ENCODE data around the gene ATP7A.
"Not testable (repeated sequence)": the region's sequence is repeated elsewhere in the genome, so short reads cannot be mapped to it uniquely, and the experiment has no call there.

ATP7A gene

GRCh38 chrX:78037881-78038280 is 127.4 kb downstream of the ATP7A start:
- no peak for DNase-seq (ENCODE audit: low spot score)

DNA sequence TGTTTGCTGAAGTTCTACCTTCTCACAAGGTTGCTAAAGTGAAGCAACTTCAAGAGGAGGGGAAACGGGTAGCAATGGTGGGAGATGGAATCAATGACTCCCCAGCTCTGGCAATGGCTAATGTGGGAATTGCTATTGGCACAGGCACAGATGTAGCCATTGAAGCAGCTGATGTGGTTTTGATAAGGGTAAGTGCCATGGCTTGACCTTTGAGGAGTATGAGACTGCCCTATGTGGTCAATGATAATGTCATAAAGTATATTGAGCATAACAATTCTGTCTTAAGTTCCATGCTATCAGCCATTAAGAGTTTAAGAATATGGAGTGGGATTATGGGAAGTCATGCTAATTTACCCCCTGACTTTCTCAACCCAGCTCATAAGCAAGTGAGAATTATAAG is 132.1 kb downstream of the ATP7A start:
- DNase-seq (ENCODE audit: low spot score), result no peak

DNA sequence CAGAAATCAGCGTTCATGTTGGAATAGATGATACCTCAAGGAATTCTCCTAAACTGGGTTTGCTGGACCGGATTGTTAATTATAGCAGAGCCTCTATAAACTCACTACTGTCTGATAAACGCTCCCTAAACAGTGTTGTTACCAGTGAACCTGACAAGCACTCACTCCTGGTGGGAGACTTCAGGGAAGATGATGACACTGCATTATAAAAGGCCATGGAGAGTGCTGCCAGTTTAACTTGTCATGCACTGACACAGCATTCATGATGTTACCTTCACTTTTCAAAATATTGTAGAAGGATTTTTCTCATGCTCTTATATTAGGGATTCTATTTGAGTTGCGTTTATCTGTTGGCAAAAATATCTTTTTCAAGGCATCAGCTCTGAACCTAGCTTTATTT is 135.9 kb downstream of the ATP7A start:
- no peak for DNase-seq (ENCODE audit: low spot score)

DNA sequence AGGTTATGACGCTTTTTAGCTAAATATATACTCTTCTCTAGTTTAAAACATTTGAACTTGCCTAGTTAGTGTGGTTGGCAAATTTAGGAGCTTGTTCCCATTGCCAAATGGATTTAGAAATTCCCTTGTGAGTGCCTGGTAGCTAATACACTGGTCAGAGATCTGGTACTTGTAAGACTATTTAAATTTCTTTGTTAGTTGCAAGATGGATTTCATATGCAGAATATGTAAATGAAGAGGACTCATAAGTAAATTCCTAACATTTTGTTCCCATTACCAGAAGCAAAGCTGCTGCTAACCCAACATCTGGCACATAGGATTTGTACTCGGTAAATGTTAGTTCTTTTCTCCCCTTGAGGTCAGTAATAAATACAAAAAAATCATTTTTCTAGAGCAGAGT is 137.6 kb downstream of the ATP7A start:
- DNase-seq (ENCODE audit: low spot score), result no peak

DNA sequence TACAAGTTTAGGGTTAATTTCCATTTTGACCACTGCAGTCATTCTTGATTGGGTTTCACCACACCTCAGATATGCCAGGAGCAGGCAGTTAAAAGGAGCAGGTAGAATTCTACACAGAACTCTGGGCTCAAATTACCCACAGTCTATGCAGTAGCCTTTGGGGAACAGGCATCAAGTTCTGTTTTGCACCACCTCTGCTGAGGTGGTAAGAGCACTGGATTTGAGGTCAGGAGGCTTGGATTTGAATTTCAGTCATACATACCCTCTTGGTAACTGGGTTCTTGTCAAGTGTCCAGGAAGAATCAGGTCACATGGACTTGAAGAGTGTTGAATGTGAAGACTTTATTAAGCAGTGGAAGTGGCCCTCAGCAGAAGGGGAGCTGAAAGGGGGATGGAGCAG is 153.2 kb downstream of the ATP7A start:
- no peak for DNase-seq (ENCODE audit: low spot score)

DNA sequence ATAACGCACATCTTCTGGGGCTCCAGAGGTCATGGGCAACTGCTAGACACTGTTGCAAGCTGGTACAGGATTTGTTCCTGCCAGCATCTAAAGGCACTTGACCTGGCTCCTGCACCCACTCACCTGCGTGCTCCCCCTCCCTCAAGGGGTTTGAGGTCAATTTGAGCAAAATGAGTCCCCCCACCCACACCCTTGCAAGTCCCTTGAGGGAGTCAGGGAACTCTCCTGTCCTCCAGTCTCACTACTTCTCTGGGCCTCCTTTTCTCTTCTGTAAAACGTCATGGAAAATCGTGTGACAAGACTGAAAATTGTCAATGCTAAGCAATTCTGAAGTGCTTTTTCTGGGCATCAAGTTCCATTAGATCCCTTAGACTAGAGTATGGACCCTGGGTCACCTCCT is 153.7 kb downstream of the ATP7A start:
- DNase-seq (ENCODE audit: low spot score), result no peak

- DNase-seq (ENCODE audit: low spot score), result peak; percentile 89
Observed at GRCh38 chrX:78064698-78065601, 154.5 kb downstream of the ATP7A start.

GRCh38 chrX:78066110-78066509 is 155.6 kb downstream of the ATP7A start:
- no peak for DNase-seq (ENCODE audit: low spot score)

DNA sequence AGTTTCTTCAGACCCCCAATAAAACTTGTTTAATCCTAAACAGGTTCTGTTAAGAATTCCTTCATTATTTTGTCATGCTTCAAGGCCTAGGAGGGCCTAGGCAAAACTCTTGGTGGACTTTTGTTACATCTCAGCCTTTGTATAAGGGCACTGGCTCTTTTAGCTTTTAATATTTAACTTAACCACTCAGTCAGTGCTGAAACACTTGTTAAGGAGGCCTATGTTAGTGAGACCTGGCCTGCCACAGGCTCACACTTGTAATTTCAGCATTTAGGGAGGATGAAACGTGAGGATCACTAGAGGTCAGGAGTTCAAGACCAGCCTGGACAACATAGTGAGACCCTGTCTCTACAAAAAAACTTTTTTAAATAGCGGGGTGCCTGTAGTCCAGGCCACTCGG is 160.8 kb downstream of the ATP7A start:
- DNase-seq (ENCODE audit: low spot score), result no peak

GRCh38 chrX:78073147-78074077 is 162.9 kb downstream of the ATP7A start:
- not testable (repeated sequence) for DNase-seq (ENCODE audit: low spot score)

- no peak for DNase-seq (ENCODE audit: low spot score)
Observed at GRCh38 chrX:78074088-78074487, 163.6 kb downstream of the ATP7A start.

DNA sequence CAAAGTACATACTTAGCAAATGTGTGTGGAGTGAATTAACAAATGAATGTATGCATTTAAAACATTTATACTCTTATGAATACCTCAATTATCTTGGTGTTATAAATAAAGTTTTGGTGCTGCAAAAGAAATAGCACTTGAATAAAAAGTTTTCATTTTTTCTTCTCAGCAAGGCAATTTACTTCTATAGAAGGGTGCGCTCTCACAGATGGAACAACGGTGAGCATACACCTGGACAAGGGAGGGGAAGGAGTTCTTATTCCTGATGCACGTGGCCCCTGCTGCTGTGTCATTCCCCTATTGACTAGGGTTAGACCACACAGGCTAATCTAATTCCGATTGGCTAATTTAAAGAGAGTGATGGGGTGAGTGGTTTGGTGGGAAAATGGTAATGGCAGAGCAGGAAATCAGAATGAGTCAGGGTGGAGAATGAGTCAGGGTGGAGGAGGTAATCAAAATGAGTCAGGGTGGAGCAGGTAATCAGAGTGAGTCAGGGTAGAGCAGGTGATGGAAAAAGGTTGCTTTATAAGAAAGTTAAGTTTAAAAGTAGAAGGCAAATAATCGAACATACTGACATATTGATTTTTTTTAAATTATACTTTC is 165.4 kb downstream of the ATP7A start:
- no peak for DNase-seq (ENCODE audit: low spot score)

DNA sequence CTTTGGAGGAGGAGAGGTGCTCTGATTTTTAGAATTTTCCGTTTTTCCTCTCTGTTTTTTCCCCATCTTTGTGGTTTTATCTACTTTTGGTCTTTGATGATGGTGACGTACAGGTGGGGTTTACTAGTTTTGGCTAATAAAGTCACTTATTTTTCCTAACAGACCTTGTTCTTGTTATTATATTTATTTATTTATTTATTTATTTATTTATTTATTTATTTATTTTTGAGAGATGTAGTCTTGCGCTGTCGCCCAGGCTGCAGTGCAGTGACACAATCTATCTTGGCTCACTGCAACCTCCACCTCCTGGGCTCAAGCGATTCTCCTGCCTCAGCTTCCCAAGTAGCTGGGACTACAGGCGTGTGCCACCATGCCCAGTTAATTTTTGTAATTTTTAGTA is 170.9 kb downstream of the ATP7A start:
- DNase-seq (ENCODE audit: low spot score), result not testable (repeated sequence)

GRCh38 chrX:78092296-78092695 is 181.8 kb downstream of the ATP7A start:
- peak; percentile 11 for DNase-seq (ENCODE audit: low spot score)

DNA sequence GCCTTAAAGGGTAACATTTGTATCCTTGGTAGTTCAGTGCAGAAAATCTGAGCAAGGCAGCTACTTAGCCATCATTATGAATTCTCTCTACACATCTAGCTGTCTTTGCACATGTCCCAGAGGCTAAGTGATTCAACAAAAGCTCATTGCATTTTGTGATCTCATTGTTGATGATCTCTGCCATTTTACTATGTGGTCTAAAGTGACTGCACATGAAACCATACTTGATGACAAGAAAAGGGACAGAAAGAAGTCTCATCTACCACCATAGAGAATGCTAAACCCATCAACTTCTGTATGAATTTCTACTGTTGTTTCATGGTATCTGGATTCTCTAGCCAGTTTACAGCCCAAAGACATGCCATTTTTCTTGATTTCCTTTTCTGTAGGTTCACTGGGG is 187.6 kb downstream of the ATP7A start:
- no peak for DNase-seq (ENCODE audit: low spot score)

Data from COLO829 (cell line).